Spleen (tissue), 11 donors: ENCODE measurements around the gene GRIN2C. TPM values are rescaled to one million over a fixed set of nuclear protein-coding genes. Genes with fewer than 3 reads are reported as not detected.
A peak's percentile ranks its signal among the peaks of the same experiment; 100 is the strongest.

ENCODE experiments used
- DNase-seq: peaks from one replicate; pipeline ENCODE4 v3.0.0-alpha.2; 2020
- H3K27ac ChIP-seq, 8 donors: fragments of 200-600 bp; sonication (generic) in 7 of 8; 1 replicate in 4 of 8; 2 replicates in 4 of 8; pipeline versions ENCODE4 v1.5.0 to v1.8.0; 2016 to 2021; ENCODE audit warnings: inconsistent platforms in 4 of 8, mild to moderate bottlenecking in 4 of 8, moderate library complexity in 1 of 8
- H3K27me3 ChIP-seq, 7 donors: fragments of 200-600 bp; sonication (generic) in 6 of 7; replicated peaks in 1 of 7; 1 replicate in 4 of 7; 2 replicates in 3 of 7; pipeline versions ENCODE4 v1.5.0 to v1.8.0; 2016 to 2021; ENCODE audit warnings: inconsistent platforms in 3 of 7, mild to moderate bottlenecking in 1 of 7
- H3K36me3 ChIP-seq, 6 donors: fragments of 200-600 bp; sonication (generic) in 5 of 6; 1 replicate in 4 of 6; 2 replicates in 2 of 6; pipeline versions ENCODE4 v1.5.0 to v1.8.0; 2016 to 2021; ENCODE audit warnings: inconsistent platforms in 2 of 6
- H3K4me1 ChIP-seq, 6 donors: fragments of 200-600 bp; sonication (generic) in 5 of 6; 1 replicate in 3 of 6; 2 replicates in 3 of 6; pipeline versions ENCODE4 v1.5.0 to v1.8.0; 2016 to 2021; ENCODE audit warnings: inconsistent platforms in 3 of 6
- H3K4me3 ChIP-seq, 8 donors: fragments of 200-600 bp; sonication (generic) in 7 of 8; 1 replicate in 4 of 8; 2 replicates in 4 of 8; pipeline versions ENCODE4 v1.5.0 to v1.8.0; 2016 to 2021; ENCODE audit warnings: inconsistent platforms in 4 of 8, mild to moderate bottlenecking in 4 of 8, moderate library complexity in 2 of 8
- H3K9me3 ChIP-seq, 8 donors: fragments of 200-600 bp; sonication (generic) in 7 of 8; 1 replicate in 4 of 8; 2 replicates in 4 of 8; pipeline versions ENCODE4 v1.5.0 to v1.8.0; 2016 to 2021; ENCODE audit warnings: inconsistent platforms in 4 of 8
- CTCF ChIP-seq, 11 experiments: fragments of 200-600 bp in 7 of 11; fragments of 450-650 bp in 4 of 11; sonication (generic) in 4 of 11; IDR thresholded peaks in 8 of 11; conservative IDR thresholded peaks in 3 of 11; 1 replicate in 7 of 11; 2 replicates in 4 of 11; pipeline versions ENCODE4 v1.4.0 to v1.8.0; 2016 to 2021; ENCODE audit warnings: antibody characterized with exemption in 11 of 11, inconsistent platforms in 4 of 11, mild to moderate bottlenecking in 1 of 11
- POLR2A ChIP-seq, 3 donors: fragments of 450-650 bp; IDR thresholded peaks; one replicate each; pipeline ENCODE4 v1.5.1; 2017; ENCODE audit warnings: antibody characterized with exemption in 3 of 3, mild to moderate bottlenecking in 1 of 3
- POLR2AphosphoS5 ChIP-seq, 3 donors: sonication (generic); formaldehyde crosslinking; IDR thresholded peaks; one replicate each; pipeline ENCODE4 v1.5.1; 2017; ENCODE audit warnings: antibody characterized with exemption in 3 of 3
- WGBS, 5 donors: extraction: QIAGEN DNeasy Blood & Tissue Kit in 3 of 5; methylation state at CpG; one replicate each; pipeline versions ENCODE4 v1.1.5 to v1.1.7; 2013 to 2018; 5-methylcytosine and 5-hydroxymethylcytosine counted together
- intact Hi-C: fragments of 100-400 bp; cut with DNase I; formaldehyde crosslinking; loops from one replicate; pipeline ENCODE4 v1.15.0; 2023; ENCODE audit warnings: low total_unique reads
- polyA plus RNA-seq, 3 donors: library from polyadenylated mRNA; stranded (reverse); fragments of 200-250 nt; gene quantifications; one replicate each; pipeline ENCODE4 v1.2.1, GENCODE V29; 2013
- total RNA-seq, 7 donors: library from RNA; depleted of rRNA in 3 of 7; stranded (reverse); fragments of >200 nt in 3 of 7; fragmentation: NEBNext Ultra II Directional in 4 of 7; extraction: Animal tissue kit (Norgen Biotek cat#: 25700) in 4 of 7; gene quantifications; one replicate each; pipeline versions ENCODE4 v1.1.0 to v1.2.1, GENCODE V29; 2016 to 2021
- donor health status: healthy with polysubstance abuse.
- donor health status: DM: no; HTN: no; CAD: no; lungs with moderate emphysema.
- donor health status: DM: no; HTN: no; CAD: no.
- donor health status: Bipolar disorder and iron deficiency.
- donor health status: healthy.
- donor health status: DM: no; HTN: no; CAD: no.
- donor health status: DM: yes; HTN: yes; CAD: no.

GRIN2C gene
- total and polyA plus RNA-seq, 10 donors = 0.02 to 1.5 (median 0.20) TPM; not detected in 4

GRCh38 chr17:74900208-74900607, 40.5 kb upstream of the GRIN2C start:
- 85 to 94% (median 86%) methylated on average over 8 of the region's 8 CpGs for WGBS, 5 donors
- no peak for TF ChIP-seq CTCF (IDR thresholded peaks at IDR 0.05 in 8 of 11, conservative IDR thresholded peaks at IDR 0.05 in 3 of 11)

GRCh38 chr17:74898376-74898946, 38.8 kb upstream of the GRIN2C start:
- Histone ChIP-seq H3K36me3 (no peaks in the 10 kb centered on the region), H3K27me3 (peaks cover 0 to 60% (median 19%) of the 10 kb centered on the region in 7 donors), H3K4me3 (no peak overlapping the region), H3K4me1 (peaks cover 0 to 7% (median 5%) of the 10 kb centered on the region in 6 donors), H3K27ac (no peak overlapping the region), H3K9me3 (no peaks in the 10 kb centered on the region)
- intact Hi-C loops = no loop called here
- no peak for DNase-seq
- 84 to 91% (median 87%) methylated on average over 11 of the region's 11 CpGs for WGBS, 5 donors
- TF ChIP-seq POLR2AphosphoS5 (IDR thresholded peaks at IDR 0.05) = no peak
- no peak for TF ChIP-seq POLR2A (IDR thresholded peaks at IDR 0.05)
- no peak for TF ChIP-seq CTCF (IDR thresholded peaks at IDR 0.05 in 8 of 11, conservative IDR thresholded peaks at IDR 0.05 in 3 of 11)

More at GRCh38 chr17:74900208-74900607, 40.5 kb upstream of the GRIN2C start:
- DNase-seq = no peak
- intact Hi-C loops = no loop called here
- Histone ChIP-seq H3K27ac (no peak overlapping the region), H3K27me3 (peaks cover 0 to 60% (median 6%) of the 10 kb centered on the region in 7 donors), H3K9me3 (no peaks in the 10 kb centered on the region), H3K4me3 (no peak overlapping the region), H3K4me1 (no peaks in the 10 kb centered on the region), H3K36me3 (no peaks in the 10 kb centered on the region)

DNA sequence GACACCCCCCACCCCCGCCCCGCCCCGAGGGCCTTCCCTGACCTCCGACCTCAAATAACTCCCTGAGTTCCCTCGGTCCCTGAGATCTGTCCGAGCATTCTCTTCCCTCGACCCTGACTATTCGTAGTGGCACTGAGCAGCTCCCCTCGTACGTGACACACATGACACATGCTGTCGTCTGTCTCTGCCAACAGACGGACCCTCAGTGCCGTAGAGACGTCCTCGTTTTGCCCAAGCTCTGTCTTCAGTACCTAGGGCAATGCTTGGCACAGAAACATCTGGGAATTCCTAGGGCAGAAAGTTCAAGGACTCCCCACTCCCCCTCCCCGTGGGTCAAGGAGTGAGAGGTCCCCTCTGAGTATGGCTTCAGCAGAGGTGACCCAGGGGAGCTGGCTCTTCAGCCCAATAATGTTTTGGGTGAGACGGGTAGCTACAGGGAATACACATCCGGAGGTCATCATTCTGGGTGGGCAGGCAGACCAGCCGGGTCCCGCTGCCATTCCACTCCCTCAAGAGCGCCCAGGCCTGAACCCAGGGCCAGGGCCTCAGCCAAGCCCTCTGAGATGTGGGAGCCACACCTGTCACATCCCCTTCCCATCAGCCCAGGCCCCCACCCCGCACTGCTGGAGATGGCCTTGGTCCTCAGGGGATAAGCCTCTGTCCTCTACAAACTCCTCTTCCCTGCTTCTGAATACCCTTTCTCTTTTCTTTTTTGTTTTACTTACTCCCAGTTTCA, 34.4 kb upstream of the GRIN2C start:
- Histone ChIP-seq H3K27ac (no peak overlapping the region), H3K4me1 (peaks cover 4 to 26% (median 18%) of the 10 kb centered on the region in 6 donors), H3K9me3 (no peaks in the 10 kb centered on the region), H3K27me3 (peaks cover 0 to 64% (median 26%) of the 10 kb centered on the region in 7 donors), H3K4me3 (peak overlapping the region in 7 of 8 donors; percentile 17 to 65 (median 32)), H3K36me3 (no peaks in the 10 kb centered on the region)
- no peak for DNase-seq
- intact Hi-C loops = no loop called here
- TF ChIP-seq POLR2A (IDR thresholded peaks at IDR 0.05) = no peak
- TF ChIP-seq CTCF (IDR thresholded peaks at IDR 0.05 in 8 of 11, conservative IDR thresholded peaks at IDR 0.05 in 3 of 11) = no peak
- no peak for TF ChIP-seq POLR2AphosphoS5 (IDR thresholded peaks at IDR 0.05)
- 32 to 45% (median 33%) methylated on average over 15 to 22 of the region's 22 CpGs for WGBS, 5 donors
